HK-2 (cell line): ENCODE results near the gene ABLIM2.

Experiments used
- DNase-seq: peaks from one replicate; pipeline ENCODE4 v3.0.0-alpha.2; 2018; ENCODE audit not compliant: unreplicated experiment

ABLIM2 gene

DNA sequence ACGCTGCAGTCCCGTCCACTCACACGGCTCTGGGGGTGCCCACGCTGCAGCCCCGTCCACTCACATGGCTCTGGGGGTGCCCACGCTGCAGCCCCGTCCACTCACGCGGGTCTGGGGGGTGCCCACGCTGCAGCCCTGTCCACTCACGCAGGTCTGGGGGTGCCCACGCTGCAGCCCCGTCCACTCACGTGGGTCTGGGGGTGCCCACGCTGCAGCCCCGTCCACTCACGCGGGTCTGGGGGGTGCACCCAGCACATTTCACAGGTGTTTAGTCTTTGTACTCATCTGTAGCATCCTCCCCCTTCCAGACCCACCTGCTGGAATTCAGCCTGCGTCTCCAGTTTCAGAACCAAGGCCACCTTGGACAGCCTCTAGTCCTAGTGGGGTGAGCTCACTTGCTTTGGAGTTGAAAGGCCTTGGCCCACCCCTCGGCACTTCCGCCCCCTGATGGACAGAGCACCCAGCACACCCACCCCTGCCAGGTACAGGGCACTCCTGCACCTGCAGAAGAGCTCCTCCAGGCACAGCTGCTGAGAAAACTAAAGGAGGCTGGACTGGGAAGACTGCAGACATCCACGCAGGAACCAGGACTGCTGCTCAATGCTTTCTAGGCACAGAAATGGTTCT lies 73.0 kb downstream of the ABLIM2 start:
- no peak for DNase-seq

DNA sequence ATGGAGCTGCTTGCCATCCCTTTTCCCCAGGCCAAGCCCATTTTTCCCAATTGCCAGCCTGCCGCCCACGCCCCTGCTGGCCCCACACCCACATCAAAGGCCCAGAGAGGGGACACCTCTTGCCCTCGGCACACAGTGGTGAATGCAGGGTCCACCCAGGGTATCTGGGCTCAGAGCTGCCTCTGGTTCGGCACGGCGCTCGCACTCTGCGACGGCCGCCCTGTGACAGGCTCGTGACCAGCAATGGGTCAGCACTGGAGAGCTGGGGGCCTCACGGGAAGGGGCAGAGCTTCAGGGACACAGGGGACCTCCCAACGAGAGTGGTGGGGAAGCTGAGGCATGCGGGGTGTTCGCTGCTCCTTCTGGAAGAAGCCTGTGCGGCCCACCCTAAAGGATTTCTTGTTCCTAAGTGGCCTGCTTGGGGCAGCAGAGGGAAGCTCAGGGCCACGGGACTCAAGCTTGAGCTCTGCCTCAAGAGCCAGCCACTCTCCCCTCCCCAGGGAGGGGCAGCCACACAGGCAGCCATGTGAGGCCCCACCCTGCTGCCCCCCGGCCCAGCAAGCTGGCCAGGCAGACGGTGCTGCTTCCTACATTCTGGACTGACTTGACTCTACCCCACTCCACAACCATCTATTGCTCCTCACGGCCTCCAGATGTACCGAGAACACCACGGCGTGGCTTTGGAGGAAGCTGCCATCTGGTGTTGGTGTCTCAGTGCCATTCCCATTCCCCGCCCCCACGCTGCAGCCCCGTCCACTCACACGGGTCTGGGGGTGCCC lies 73.7 kb downstream of the ABLIM2 start:
- DNase-seq = no peak

DNA sequence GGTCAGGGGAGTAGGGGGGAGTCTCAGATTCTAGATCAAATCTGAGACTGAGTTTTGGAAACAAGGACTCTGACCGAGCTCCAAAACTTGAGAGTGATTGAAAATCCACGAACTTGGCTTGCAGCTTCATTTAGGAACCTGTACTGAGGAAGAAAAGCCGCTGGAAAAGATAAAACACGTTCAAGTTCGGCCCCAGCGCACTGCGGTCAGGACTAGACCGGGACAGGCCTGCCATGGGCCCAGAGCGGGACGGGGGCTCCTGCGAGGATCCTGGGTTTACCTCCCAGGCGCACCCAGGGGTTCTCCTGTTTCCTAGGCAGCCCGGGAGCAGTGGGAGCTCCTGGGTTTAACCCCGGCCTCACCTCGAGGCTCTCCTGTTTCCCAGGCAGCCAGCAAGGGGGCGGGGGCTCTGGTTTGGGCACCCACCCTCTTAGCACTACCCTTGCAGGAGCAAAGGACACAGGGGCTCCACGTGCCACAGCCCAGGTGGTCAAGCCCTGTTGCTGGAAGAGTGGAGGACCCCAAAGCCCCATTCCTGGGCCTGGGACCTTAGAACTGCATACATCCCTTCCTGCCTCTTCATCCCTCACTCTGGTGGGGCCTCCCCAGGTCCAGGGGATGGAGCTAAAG lies 74.5 kb downstream of the ABLIM2 start:
- DNase-seq = no peak

DNA sequence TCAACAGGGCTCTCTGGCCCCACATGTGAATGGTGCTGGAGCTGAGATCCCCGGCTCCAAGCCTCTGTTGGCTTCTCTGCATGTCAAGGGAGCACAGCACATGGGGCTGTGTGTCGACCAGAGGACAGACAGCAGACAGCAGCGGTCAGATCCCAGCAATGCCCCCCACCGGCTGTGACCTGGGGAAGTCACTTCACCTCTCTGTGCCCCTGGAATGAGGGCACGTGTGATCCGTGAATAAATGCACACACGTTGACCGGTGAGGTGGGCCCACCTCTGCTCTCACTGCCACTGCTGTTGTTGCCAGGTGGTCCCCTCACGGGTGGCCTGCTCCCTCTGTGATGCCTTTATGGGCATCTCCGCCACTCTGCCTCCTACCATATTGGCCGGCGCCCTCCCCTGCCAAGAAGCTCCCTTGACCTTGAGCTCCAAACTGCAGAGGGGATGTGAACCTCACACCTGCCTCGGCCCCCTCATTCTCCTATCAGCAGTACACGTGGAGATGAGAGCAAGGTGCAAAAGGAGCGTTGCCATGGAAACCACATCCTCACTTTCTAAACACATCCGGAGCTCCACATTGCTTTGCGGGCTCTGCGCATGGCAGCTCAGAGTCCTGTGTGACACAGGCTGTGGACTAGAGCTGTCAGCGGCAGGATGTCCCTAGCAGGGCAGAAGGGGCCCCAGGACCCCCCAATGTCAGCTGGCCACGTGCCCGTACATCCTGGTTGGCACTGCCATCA lies 75.4 kb downstream of the ABLIM2 start:
- no peak for DNase-seq

DNA sequence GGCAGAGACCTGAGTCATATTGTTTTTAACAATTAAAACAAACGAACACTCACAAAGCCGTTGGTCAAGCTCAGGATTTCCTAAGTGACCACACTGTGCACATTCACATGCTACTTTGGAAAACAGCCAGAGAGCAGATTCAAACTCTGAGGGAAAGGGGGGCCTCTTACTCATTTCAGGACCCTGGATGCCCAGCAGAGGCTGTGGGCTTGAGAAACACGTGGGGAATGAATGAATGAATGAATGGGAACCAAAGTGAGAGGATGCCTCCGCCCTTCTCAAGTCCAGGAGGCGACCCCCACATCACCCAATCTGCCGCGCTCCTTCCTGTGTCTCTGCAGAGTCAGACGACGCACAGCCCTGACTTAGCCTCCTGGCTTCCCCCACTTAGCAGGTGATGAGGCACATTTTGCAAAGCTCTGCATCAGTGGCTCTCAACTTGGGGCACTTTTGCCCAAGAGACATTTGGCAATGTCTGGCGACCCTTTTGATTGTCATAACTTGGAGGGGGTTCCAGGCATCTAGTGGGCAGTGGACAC lies 76.0 kb downstream of the ABLIM2 start:
- no peak for DNase-seq

DNA sequence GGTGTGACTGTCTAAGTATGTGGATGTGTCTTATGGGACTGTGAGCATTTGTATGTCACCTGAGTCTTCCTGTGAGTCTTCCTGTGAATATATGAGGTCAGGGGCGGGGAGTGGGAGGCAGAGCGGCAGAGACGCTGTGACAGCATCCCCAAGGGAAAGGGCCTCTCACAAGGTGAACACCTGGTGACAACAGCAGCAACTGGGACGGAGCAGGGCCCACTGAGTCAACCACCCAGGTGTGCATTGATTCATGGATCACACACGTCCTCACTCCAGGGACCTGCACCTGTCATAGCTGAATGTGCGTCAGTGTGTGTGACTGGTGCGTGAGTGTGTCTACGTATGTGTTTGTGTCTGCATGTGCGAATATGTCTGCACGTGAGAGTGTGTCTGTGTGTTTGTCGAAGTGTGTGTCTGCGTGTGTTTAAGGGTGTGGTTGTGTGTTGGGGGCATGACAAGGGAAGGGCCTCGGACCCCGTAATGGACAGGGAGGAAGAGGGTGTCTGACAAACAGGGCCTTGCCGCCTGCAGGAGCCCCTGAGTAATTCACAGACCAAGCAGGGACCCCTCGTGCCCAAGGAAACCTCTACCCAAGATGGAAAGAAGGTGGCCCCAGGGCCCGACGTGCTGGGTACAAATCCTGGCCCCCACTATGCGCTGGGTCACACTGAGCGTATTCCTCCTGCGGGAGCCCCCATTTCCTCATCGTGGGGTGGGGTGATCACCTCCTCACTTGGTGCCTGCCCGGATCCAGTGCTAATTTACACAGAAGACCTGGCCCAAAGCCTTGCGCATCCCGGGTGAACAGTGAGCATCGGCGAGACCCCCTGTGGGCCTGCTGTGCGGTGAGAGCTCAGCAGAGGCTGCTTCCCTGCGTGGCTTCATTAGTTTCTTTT lies 76.7 kb downstream of the ABLIM2 start:
- no peak for DNase-seq

DNA sequence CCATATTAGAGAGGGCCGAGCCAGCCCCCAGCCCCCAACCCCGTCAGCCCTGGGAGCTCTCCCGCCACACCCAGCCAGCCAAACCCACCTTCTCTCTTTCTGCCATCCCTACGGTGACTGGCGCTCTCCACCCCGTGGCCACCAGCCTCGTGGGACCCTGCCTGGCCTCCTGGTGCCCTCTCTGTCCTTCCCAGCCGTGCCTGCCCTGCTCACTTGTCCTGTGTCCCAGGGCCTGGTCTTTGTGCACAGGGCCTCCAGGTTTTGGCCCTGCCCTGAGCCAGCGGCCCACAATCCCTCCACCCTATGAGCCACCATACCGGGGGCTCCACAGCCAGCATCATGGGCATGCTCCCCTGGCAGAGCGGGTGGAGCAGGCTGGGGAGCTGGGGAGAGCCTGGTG lies 77.4 kb downstream of the ABLIM2 start:
- DNase-seq = no peak

DNA sequence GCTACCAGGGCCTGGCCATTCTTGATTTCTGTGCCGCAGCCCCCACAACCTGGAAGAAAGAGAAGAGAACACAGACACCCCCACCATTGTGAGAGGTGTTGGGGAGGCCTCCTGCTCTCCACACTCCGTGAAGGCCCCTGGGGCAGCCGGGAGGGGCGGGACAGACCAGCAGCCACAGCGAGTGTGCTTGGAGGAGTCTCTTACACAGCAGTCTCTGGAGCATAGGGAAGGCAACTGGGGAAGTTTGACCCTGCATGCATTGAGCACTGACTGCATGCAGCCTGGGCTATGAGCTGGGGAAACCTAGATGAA lies 77.9 kb downstream of the ABLIM2 start:
- DNase-seq = no peak

DNA sequence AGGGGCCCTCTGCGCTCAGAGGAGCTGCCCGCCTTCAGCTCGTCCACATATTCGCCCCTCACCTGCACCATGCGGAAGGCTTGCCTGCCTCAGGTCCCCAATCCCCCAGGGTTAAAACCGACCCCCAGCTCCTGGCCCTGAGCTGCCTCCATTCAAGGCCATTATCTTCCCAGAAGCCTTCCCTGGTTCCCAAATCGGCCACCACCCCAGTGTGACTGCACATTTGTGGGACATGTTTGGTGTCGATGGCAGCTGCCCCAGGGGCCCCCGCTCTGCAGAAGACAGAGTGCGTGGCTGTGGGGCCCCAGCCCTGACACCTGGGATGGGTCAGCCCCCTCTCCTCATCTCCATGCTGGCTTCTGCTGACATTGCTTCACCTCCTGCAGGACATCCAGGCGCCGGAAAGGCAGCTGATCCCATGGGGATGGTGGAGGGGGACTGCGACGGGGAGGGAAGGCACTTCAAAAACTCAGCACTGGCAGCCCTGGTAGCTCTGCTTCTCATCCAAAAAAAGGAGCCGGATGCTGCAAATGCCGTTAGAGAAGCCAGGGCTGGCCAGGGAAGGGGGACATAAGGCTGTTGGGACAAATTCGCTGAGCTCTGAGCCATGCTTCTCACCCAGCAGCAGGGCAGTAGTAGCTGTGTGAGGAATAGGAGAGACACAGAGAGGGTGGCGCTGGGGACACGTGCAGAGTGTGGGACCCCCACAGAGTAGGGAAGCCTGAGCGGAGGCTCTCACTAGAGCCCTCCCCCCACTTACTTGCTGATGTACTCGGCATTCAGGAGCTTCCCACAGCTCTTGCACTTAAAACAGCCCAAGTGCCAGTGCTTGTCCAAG lies 78.5 kb downstream of the ABLIM2 start:
- no peak for DNase-seq

DNA sequence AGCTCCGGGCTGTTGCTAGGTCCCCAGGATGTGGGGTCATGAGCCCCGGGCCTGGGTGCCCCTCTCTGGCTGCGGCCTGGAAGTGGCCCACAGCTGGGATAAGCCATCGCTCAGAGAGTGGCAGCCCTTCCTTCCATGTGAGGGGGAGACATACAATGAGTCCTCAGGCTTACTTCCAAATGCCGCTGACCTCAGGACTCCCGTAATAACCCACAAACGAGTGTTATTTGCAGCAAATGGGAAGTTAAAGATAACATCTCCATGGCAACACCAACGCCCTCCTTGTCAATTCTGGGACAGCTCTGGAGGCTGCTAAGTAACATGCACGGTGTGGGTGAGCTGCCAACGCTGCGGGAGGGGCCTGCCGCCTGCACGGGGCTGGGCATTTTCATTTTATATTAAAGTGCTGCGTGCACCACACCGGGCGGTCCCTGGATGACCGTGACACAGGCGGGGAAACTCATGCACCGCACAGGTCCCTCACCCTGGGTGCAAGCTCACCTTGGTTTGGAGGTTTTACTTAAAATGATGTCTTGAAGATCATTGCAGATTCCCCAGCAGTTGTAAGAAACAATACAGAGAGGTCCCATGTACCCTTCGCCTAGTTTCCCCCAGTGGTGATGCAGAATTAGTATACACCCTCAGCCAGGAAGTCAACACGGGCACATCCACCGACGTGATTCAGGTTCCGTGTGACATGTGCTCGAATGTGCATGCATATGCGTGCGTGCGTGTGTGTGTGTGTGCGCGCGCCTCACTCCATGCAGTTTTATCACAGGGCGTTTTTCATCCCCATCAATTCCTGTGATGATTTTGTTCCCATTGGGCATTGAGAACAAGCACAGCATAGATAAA lies 79.4 kb downstream of the ABLIM2 start:
- DNase-seq = no peak

DNA sequence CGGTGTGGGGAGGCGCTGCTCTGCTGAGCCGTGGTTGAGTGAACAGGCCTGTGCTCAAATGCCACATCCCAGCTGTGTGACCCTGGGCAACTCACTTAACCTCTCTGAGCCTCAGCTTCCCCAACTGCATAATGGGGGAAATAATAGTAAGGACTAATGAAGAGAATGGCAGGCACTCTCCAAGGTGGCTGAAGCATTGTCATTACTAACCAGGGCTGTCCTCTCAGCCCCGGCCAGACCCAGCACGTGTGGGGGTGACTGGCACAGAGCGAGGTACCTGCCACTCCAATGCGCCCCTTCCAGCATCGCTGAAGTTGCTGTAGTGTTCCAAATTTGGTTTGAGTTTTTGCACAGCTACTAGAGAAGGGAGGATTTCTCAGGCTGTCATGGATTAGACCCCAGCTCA lies 80.0 kb downstream of the ABLIM2 start:
- DNase-seq = no peak

DNA sequence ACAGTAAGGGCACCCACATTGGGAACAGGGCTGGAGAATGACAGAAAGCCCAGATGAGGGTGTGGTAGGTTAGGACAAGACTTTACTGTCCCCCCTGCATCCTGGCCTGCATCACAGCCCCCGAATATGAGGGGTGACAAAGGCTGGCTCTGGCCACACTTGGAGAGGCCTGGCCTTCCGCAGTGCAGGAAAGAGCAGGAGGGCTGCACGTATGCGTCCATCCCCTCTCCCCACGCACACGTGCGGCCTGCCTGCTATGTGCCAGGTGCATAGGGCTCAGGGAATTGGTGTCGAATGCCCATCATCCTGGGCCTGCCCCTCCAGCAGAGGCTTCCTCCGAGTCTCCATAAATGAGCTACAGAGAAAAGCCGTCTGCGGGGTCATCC lies 80.5 kb downstream of the ABLIM2 start:
- DNase-seq = no peak

DNA sequence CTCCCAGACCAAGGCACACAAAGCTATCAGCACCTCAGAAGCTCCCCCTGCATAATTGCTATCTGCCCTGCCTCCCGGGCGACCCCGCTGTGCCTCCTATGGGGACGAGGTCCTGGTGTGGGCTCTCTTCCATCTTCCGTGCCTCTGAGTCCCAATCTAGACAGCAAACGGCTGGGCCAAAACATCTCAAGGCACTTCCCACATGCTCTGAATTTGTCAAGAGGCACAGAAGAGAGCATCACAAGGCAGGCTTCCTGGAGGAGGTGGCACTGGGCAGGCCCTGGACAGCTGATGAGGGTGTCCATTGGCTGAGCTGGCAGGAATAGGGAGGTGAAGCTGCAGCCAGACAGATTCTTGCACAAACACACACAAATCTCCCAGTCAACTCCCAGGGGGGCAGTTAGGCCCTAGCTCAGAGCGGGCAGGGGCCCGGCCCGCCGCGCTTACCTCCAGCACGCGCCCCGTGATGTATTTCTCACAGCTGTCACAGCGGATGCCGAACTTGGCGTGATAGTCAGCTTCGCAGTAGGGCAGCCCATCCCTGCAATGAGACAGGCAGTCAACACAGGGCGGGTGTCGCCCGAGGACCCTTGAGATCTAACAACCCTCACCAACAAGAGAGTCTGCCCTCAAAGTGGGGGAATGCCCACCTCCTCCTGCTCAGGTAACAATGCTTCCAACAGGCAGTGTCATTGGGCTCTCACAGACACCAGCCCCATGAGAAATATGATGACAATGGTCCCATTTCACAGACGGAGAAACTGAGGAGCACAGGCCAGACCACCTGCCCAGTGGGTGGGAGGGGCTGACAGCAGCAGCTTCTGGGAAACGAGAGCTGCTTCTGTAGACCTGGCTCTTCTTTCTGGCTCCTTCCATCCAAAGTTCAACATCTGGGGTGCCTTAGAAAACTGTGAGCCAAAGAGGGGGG lies 81.2 kb downstream of the ABLIM2 start:
- no peak for DNase-seq

DNA sequence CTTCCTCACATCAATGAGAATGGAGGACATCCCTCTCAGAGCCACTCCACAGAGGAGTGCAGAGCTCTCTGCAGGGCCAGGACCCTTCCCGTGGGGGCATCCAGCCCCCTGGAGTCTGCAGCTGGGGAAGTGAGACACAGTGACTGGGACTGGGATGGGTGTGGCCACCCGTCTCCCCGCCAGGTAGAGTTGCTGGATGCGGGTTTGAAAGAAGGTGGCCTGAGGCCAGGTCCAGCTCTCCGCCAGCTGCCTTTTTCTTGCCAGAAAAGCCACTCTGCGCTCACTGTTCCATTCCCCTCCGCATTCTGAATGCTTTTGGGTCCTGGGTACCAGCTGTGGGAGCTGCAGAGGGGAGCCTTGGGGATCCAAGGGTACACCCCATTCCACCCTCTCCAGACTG lies 82.6 kb downstream of the ABLIM2 start:
- DNase-seq = no peak

DNA sequence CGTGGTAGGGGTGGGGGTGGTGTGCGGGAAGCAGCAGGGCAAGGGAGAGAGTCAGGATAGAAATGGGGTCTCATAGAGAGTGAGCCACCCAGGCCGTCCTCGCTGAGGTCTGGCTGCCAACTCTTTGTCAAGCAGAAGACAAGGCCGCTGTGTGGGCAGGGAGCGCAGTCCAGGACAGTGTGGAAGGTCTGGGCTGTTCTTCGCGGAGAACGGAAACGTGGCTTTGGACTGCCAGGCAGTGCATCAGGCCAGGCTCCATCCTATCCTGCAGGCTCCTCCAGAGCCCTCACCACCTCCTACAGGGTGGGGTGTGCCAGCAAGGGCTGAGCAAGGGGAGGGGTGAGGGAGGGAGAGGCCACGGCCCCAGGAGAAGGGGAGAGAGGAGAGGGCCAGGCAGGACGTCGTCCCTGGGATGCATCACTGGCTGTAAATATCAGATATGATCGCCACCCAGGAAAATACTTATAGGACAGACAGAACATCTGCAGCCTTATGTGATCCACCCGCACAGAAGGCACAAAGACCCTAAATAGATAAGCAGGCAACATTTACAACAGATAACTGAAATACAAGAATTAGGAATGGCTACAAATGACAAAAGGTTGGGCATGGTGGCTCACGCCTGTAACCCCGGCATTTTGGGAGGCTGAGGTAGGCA lies 85.3 kb downstream of the ABLIM2 start:
- DNase-seq = no peak

DNA sequence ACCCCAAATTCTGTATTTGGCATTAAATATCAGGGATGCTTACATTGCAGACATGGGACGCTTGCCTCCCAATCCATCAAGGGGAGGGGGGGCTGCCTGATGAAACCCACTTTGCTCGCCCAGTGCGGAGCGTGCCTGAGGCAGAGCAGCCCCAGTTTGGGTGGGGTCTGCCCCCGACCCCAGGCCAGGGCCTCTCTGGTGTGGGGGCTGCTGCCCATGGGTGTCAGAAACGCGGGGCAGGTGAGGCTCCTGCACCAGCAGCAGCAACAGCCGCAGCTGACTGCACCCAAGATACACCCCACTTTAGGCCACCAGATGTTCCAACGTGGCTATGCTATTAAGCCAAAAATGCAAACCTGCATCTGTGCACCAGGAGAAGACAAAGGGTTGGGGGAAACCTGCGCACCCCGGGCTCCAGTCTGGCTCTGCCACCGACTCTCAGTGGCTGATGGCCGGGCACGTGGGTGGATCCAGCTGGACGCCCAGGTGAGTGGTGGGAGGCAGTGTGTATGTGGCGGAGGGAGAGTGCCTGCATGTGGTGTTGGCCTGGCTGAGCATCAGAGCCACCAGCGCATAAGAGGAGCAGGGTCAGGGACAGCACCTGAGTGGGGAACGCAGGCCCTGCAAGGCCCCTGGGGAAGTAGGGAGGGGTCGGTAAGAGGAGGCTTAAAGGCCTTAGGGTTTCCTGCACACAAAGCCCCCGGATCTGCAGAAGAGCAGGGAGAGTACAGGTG lies 86.2 kb downstream of the ABLIM2 start:
- no peak for DNase-seq

DNA sequence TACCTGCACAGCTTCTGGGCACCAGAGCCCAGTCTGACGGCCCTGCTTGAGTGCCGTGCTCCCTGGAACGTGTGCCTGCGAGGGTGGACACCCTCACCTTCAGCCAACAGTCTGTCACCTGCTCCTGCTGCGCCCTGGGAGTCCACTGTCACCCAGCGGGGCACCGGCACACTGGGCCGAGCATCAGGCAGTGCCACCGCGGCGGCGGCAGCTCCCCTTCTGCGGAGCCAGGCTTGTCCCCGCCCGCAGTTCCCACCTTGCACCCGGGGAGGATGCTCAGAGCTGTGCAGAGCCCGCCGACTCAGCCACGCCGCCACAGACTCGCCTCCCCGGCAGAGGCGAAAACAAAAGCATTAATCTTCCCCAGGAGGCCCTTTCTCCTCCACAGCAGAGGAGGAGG lies 86.8 kb downstream of the ABLIM2 start:
- DNase-seq = no peak
